HG02973 (cell line): ENCODE measurements around the gene MRPS16.
"Not testable (repeated sequence)": the region's sequence is repeated elsewhere in the genome, so short reads cannot be mapped to it uniquely, and the experiment has no call there.

ENCODE experiments used
- ATAC-seq: cut with Tn5 transposase; IDR thresholded peaks from one replicate; pipeline ENCODE4 v1.9.1; 2021; ENCODE audit warnings: moderate library complexity; ENCODE audit not compliant: unreplicated experiment

MRPS16 gene

DNA sequence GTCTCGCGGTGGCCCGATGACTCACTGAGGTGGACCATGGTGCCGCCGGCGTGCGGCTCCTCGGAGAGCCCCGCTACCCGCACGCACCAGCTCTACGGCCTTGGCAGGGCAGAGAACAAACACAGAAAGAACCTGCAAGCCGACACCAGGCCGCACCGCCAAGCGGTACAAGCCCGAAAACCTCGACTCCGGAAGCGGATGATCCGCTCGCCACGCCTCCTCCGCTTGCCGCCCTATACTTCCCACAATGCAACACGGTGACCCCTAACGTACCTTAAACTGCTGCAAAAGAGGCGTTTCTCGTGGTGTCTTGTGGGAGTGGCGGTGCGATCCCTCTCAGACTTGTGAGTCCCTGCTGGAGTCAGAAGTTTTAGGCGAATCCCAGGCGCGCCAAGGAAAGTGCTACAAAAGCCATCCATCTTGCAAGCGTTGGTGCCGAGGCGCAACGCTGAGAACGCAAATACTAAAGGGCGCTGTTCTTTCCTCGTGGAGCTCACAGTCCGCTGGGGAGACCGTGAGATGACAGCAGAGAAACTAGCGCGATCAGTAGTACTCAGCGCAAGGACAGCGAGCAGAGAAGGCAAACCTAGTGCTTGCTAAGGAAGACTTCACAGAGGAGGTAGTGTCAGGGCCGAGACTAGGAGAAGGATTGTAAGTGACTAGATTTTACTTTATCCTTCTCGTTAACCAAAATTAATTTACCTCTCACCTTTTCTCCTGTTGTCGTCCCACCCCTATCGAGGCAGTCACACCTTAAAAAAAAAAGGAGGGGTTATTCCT is at the start of gene MRPS16:
Gene MRPS16, minus strand, starts transcription at position 200 of the 780 bp plus-strand sequence. Its CDS starts 162 bp downstream, at position 38.
- ATAC-seq: peak; percentile 67

DNA sequence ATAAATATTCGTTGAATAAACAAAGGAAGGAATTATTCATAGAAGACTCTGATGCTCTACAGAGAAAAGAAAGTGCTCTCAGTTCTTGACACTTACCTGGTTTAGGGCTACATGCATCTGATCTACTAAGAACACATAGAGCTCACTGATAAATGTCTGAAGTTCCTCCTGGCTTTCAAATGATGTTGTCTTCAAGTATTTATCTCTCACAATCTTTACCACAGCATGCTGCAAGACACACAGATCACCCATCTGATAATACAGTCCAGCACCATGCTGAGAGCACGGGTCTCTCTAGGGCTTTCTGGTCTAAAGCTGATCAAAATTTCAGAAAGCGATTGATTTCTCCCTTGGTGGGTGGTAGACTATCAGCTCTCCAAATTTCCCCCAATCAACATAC is 44.5 kb upstream of the MRPS16 start:
- ATAC-seq: no peak

DNA sequence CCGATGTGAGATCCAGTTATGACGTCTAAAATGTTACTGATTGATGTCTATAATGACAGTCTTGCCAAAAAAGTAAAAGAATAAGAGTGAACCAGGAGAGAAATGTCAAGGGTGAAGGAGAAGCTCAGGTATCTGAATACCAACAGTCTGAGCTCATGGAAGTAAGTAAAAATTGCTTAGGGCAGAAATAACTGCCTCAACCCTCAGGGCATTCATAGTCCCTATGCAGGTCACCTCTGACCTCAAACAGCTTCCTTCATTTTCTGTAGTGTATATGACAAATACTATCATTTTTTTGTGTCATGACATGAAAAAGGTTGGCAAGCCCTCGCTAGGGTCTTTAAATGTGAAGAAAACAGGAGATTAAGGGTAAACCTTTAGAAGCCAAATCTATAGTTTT is 41.0 kb upstream of the MRPS16 start:
- no peak for ATAC-seq

DNA sequence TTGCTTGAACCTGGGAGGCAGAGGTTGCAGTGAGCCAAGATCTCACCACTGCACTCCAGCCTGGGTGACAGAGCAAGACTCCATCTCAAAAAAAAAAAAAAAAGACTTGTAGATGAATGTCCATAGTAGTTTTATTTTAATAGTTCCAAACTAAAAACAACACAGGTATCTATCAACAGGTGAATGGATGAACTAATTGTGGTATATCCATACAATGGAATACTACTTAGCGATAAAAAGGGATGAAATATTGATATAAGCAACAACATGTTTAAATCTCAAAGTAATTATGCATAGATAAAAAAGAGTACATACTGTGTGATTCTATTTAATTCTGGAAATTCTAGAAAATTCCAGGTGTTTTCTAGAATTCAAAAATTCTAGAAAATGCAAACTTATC is 37.5 kb upstream of the MRPS16 start:
- ATAC-seq: no peak

DNA sequence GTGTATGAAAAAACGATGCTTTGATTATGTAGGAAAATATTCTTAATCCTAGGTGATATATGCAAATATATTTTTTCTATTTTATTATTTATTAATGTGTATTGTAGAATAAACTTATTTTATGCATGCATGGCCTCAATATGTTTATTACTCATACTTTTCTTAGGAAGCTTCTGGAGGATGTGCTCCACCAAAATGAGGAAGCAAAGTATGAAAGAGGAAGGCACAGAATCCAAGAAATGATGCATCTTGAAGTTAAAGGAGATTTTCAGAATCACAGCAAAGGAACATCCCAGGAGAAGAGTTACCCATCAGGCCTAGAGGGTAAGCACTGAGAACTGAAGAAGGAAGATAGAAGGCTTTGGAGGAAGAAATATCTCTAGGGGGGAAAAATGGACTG is 35.0 kb upstream of the MRPS16 start:
- no peak for ATAC-seq

DNA sequence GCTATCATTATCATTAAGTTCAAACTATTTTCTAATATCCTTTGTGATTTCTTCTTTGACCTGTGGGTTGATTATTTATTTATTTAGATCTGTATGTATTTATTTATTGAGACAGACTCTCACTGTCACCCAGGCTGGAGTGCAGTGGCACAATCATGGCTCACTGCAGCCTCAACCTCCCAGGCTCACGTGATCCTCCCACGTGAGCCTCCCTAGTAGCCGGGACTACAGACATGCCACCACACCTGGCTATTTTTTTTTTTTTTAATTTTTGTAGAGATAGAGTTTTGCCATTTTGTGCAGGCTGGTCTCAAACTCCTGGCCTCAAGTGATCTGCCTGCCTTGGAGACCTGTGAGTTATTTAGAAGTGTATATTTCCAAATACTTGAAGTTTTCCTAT is 28.7 kb upstream of the MRPS16 start:
- ATAC-seq: no peak

DNA sequence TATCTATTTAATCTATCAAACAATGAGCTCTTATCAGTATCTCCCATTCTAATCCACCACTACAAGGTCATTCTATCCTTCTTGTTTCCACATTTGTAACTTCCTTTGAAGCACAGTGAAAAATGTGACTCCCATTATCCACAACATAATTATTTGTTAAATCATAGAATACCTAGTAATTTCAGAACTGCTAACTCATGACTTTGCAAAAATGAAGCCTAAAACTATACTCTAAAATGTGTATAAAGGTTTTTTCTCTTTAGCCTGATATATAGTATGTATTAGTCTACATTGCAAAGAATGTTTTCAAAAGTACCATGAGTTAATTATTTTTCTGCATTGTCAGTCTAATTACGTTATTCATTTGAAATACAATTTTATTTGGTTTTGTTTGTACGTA is 12.0 kb upstream of the MRPS16 start:
- no peak for ATAC-seq

DNA sequence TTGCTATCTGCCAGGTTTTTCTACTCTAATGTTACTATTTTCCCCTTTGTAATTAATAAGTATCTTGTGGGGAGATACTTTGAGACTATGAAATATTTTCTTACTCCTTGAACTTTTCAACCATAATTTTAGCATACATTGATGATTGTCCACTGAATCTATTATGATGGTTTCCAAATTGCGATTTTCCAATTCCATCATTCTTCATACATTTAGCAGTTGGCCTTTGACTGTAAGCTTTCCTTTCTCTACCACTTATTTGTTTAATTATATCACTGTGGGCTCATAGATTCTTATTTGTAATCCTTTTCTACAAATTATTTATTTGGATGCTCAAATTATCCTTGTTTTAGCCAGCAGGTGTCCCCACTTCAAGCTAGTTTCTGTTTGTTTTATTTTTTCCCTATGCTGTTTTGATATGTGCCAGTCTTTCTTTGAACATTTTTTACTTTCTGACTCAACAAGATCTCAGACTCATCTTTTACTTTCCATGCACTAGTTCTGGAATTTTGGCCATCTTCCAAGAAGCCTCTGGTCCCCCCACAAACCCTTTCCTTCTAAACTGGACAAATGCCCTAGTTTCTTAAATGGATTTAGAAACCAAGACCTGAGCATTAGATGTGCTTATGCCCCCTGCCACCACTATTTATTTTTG is 11.4 kb upstream of the MRPS16 start:
- no peak for ATAC-seq

DNA sequence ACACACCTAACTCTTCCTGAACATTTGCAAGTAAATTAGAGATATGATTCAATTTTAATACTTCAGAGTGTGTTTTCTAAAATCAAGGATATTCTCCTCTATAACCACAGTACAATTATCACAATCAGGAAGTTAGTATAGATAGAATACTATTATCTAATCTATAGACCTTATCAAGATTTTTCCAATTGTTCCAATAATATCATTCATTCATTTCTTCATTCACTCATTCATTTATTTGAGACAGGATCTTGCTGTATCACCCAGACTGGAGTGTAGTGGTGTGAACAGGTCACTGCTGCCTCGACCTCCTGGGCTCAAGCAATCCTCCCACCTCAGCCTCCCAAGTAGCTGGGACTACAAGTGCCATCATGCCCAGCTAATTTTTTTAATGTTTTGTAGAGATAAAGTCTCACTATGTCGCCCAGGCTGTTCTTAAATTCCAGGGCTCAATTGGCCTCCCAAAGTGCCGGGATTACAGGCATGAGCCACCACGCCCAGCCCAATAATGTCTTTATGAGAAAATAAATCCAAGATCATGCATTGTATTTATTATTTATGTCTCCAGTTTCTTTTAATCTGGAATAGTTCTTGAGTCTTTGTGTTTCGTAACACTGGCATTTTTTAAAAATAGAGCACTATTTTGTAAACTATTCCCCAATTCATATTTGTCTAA is 10.6 kb upstream of the MRPS16 start:
- no peak for ATAC-seq

DNA sequence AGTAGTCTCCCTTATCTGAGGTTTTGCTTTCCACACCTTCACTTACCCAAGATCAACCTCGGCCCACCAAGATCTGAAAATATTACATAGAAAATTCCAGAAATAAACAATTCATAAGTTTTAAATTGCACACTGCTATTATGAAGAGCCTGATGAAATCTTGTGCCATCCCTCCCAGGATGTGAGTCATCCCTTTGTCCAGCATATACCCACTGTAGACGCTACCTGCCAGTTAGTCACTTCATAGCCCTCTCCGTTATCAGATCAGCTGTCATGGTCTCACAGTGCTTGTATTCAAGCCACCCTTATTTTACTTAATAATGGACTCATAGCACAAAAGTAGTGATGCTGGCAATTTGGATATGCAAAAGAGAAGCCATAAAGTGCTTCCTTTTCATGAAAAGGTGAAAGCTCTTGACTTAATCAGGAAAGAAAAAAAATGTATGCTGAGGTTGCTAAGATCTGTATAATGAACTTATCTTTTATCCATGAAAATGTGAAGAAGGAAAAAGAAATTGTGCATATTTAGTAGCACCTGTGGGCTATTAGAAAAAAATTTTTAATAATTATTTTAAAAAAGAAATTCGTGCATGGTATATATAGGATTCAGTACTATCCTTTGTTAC is 9.8 kb upstream of the MRPS16 start:
- ATAC-seq: no peak

DNA sequence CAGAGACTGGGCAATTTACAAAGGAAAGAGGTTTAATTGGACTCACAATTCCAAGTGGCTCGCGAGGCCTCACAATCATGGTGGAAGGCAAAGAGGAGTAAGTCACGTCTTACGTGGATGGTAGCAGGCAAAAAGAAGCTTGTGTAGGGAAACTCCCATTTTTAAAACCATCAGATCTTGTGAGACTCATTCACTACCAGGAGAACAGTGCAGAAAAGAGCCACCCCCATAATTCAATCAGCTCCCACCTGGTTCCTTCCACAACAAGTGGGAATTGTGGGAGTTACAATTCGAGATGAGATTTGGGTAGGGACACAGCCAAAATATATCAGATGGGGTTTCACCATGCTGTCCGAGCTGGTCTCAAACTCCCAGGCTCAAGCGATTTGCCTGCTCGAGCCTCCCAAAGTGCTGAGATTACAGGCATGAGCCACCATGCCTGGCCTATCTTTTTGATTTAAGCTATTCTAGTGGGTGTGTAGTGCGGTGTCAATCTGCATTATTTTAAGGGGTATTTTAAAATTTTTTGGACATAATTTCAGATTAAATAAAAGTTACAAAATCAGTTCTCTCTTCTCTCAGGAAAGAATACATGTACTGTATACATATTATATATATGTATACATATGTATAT is 9.0 kb upstream of the MRPS16 start:
- no peak for ATAC-seq

DNA sequence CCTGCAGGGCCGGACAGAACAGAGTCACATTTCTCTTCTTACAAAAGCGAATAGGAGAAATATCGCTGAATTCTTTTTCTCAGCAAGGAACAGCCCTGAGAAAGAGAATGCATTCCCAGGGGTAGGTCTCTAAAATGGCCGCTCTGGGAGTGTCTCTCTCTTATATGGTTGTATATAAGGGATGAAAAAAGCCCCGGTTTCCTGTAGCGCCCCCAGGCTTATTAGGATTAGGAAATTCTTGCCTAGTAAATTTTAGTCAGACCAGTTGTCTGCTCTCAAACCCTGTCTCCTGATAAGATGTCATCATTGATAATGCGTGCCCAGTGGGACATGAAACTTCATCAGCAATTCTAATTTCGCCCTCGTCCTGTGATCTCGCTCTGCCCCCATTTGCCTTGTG is 6.2 kb upstream of the MRPS16 start:
- not testable (repeated sequence) for ATAC-seq

DNA sequence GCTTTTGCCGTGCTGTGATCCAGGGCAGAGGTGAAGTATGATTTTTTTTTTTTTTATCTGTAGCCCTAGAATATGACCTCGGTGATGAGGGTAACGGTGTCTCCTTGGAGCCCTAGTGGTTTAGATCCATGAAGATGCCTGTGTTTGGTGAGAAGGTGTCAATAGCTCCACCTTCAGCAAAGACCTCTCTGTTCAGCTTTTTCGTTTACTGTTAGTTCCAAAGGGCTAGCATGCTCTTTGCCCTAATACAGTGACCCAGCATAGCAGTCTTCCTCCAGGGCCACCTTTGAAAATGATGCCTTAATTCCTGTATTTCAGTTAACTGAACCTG is 746 bp upstream of the MRPS16 start:
- no peak for ATAC-seq

DNA sequence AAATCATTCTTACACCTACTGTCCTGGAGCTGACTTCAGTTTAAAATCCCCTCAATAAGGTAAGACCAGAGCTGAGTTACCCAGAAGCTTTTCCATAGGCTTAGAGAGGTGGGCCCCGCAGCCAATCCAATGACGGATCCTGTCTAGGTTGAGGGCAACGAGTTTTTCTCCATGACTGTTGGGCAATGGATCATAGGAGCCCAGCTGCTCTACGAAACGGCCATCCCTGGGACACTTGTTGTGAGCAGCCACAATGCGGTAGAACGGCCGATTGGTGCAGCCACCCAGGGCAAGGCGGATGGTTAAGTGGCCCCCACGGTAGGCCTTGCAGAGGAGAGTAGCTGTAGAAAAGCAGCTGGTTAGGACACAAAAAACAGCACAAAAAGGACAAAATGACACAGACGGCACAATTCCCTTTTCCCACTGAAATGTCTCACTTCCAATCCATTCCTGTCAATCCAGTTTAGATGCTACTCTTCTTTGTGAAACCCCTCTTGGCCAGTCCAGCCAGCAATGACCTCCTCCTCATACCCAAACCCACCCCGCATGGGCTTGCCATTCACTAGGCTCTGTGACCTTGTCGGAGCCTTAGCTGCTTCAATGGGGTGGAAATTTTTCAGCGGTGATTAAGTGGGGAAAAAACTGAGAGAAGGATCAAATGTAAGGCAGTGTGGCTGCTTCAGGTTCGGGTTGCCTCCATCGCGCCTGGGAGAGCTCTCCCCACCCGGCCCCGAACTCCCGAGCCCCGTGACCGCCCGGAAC is 580 bp downstream of the MRPS16 start:
- ATAC-seq: peak; percentile 47

DNA sequence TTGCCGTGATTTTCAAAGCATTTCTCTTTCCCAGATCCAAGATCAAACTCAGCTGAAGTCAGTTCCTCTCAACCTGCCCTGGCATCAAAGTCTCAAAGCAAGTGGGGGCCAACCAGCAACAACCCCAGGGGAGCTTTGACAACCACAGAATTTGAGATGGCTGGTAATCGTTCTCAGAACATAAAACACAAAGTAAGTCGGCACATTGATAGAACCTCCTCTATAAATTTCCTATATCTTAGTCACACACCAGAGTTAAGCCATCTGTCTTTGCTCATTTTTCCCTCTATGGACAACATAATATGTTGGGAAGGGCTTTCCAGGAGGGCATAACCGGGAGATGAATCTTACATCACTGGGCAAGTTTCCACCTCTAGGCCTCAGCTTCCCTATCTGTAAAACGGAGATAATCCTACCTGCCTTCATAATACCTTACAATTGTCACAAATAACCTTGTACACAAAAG is 4.2 kb downstream of the MRPS16 start:
- no peak for ATAC-seq

DNA sequence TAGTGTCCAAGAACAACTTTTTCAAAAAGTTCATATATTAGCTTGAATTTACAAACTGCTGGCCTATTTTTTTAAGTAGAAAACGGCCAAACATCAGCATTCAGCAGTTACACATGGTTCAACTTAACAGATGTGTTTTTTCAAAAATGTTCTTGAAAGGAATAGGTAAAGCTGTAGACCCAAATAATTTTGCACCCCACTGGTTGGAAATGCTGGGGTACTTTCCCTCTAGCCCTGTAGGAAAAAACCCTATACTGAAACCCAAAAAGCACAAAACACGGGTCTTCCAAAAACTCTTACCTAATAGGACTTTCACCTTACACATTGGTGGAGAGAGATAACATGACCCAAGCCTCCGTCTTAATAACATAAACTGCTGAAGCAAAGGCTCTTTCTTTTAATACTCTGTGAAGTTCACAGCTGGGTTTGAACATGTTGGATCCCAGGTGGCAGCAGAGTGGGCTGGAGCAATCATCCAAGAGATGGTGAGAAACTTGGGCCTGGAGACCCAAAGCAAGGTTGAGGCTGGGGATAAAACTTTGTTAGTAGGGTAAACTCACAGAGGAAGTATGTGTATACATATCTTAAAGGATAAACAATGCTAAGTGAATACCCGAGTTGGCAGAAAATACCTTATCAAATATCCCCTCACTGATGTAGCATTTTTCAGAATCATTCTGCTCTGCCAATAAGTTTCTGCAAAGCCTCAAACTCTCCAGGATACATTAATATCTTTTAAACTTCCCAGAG is 4.8 kb downstream of the MRPS16 start:
- ATAC-seq: no peak

DNA sequence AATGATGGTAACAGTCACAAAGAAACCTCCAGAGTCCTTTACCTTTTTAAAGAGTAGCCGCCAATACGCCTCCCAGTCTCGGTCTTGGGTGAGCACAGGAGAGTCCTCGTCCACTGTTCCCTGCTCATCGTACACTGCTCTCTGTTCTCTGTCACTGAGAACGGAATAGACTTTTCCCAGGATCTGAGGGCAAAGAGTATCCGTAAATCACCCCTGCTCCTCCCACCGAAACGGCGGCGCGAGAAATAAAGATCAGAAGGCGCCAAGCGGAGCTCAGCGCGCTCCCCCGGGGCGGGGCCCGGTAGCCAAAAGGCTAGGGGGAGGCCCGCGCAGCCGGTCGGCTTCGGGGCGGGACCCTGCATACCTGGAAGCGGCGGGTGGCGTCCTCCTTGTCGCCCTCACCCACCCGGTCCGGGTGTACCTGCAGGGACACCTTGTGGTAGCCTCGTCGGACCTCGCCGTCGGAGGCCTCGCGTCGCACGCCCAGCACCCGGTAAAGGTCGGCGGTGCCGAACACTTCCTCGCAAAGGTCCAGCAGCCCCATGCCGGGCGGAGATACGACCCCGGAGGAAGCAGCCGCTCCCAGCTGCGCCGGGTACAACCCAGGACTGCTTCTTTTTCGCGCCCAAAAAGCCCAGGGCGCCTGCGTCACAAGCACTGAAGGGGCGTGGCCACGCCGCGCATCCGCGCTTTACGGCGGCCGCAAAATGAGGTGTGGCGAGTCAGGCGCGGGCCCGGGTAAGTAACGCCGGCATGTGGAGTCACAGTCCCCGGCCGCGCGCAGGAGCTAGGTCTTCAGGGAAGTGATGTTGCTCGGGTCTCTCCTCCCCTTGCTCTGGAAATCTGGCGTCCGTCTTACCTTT is 5.6 kb downstream of the MRPS16 start, which contains the start of gene DNAJC9:
Gene DNAJC9, minus strand, starts transcription at position 610 of the 863 bp plus-strand sequence. Its CDS starts 66 bp downstream, at position 544.
- peak; percentile 62 for ATAC-seq

DNA sequence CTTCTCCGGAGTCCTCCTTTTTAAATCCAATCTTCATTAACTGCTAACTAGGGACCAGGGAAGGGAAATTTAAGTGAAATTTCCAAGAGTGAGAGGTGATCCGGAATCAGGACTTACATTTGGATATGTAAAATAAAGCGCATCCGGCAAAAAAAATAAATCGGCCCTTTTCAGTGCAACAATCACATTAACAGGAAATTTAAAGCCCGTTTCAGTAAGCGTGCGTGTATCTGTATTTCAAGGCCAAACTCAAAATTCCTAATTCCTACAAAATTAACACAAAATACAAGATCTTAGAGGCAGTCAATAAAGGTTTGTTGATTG is 6.2 kb downstream of the MRPS16 start:
- ATAC-seq: no peak
